NCI-H748 (cell line): ENCODE data around the gene LGR4.

Experiments
- DNase-seq: peaks from one replicate; lab custom pipeline; 2025; ENCODE audit not compliant: unreplicated experiment; lab: John Stamatoyannopoulos, UW

LGR4 gene

DNA sequence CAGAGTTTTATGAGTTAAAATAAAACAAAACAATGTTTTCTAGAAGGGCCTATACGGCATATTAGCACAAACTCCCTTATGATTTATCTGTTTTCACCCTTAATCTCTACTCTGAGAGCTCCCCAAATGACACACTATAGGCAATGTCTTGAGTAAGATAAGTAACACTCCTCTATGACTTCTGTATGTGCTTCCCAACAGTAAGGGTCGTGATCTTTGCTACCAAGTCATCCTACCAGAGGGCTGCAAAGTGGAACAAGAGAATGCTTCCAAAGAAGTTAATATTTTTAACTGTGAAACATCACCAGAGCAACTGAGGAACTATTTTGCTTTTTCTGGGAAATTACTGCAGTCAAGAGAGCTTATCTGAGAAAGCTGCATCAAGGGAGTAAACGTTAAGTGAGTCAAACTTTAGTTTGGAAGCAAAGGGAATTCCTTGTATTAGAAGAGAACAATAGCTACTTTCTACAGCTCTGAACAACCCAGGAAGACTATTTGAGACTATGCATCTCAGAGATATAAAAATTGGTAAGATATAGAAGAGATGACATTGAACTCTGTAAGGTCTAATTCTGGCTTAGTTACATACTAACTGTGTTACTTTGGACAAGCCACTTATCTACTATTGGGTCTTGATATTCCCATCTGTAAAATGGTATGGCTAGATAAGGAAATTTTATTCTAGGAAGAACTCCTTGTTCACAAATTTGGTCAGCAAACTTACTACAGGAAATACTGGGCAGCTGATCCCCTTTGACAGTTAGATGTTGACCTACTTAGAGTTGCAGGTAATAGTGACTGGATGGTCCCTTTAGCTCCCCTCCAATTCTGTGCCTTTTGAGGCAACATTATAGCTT is 65.9 kb downstream of the LGR4 start:
- no peak for DNase-seq

GRCh38 chr11:27405134-27405533 is 67.5 kb downstream of the LGR4 start:
- no peak for DNase-seq

DNA sequence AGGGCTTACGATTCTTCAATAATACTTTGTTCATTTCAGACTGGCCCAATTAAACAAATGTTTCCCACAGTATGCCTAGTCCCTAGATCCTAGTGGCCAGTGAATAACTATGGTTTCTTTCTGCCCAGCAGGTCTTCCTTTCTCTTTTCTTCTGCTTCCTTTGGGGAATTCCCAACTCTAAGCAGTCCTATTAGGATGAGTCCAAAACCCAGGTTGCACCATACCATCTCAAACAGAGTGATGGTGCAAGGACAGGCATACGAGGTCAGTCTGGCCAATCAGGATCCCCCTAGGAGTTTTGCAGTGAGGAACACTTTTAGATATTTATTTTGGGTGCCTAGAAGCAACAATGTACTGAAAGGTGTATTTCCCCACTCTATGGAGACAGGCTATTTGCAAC is 68.2 kb downstream of the LGR4 start:
- DNase-seq = no peak

GRCh38 chr11:27403195-27403594 is 69.4 kb downstream of the LGR4 start:
- DNase-seq = no peak

- DNase-seq = no peak
Measured at GRCh38 chr11:27402450-27402849, 70.1 kb downstream of the LGR4 start.

DNA sequence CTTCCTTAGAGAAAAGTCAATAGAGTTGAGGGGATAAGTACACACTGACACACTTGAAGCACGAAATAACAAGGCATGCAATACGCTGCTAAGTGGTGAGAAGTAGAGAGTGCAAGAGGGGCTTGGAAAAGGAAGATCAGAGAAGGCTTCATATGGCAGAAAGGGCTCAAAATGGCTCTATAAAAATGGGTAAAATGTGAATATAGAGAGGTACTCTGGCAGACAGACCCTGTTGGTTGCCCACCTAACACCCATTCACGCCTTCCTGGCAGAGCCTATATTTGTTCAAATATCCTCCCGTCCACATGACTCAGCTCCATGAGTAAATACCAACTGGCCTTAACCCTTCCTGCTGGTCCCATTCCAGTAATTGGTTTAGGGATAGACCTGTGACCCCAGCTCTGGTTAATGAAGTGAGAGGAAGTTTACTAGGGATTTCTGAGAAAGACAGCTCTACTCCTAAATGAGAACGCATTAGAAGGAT is 70.7 kb downstream of the LGR4 start:
- no peak for DNase-seq

GRCh38 chr11:27401280-27401832 is 71.2 kb downstream of the LGR4 start:
- no peak for DNase-seq

DNA sequence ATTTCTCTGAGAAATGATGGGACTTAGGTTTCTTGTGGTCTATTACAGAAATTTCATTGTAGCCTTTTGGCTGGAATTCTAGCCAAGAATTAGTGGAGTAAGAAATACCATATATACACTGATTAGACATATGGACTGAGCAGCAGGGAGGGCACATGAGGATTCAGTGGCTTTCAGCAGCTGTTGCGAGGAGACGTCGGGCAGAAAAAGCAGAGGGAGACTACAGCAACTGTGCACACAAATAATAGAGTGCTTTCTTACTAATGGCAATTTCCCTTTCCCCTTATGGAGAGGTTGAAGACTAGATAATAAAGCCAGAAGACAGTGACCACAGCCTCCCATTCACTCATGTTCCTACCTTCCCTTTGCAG is 74.2 kb downstream of the LGR4 start:
- no peak for DNase-seq

DNA sequence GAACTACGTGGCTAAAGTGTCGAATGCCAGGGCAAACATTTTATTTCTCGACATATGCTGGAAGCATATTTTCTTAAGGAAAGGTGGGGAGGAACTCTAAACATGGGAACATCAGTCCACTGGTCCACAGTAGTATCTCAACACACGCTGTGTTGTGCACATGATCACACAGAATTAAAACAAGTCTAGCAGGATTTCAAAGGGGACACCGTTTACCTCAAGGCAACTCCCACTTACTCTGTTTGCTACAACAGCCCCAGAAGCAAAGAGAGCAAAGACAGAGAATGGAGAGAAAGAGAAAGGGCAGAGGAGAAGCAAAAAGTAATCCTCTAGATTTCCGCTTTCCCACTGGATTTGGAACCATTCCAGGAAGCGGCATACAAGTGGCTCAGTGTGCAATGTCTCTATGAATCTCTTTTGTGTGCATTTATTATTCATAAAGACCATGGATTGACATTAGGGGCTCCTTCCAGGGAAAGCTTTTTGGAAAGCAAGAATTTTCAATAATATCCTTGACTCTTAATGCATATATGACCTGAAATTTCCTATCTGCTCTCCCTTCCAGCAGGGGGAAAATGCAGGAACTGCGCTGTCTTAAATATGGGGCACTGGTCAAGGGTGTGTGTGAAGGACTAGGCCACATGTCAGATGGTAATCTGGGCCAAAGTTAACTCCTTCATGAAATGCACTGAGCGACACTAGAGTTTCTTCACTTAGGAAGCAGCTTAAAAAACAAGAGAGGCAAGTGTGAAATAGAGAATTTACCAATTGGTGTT is 74.8 kb downstream of the LGR4 start:
- DNase-seq = peak; percentile 59

- no peak for DNase-seq
Measured at GRCh38 chr11:27396259-27396839, 76.2 kb downstream of the LGR4 start.

- DNase-seq = peak; percentile 94
Measured at GRCh38 chr11:27395556-27396258, 76.9 kb downstream of the LGR4 start.

- DNase-seq = peak; percentile 57
Measured at GRCh38 chr11:27394781-27395228, 77.8 kb downstream of the LGR4 start.

DNA sequence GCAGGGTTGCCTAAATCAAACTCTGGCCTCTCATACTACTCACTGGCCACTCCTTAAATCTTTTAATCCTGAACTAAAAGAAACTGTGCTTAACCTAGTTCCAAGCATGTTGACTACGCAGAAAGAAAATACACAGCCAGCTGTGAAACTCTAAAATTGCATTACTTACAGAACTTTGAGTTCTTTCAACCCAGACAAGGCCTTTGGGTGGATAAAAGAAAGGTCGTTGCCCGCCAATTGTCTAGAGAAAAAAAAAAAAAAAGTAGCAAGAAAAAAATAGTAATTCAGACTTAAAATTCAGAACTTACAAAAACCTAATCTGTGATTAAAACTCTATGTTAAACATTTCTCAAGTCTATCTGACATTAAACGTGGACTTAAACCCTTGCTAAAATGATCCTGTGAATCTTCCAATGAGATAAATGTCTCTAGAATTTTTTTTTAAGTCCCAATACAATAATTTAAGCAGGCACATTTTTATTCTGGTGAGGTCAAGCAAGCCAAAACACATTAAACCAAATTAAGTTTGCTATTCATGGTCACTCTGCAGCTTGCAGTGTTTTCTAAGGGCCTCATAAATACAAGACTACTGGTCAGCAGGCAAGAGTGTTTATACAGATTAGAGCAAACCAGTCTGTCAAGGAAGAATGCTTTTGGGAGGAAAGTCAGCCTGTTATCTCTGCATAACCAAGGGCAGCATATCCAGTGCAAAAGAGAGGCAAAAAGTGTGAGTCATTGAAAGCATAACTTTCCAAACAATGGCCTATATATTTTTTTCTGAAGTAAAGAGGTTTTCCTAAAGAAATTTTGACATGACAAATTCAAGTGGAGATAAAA is 80.1 kb downstream of the LGR4 start:
- DNase-seq = peak; percentile 20

- DNase-seq = no peak
Measured at GRCh38 chr11:27391331-27392015, 81.1 kb downstream of the LGR4 start.

DNA sequence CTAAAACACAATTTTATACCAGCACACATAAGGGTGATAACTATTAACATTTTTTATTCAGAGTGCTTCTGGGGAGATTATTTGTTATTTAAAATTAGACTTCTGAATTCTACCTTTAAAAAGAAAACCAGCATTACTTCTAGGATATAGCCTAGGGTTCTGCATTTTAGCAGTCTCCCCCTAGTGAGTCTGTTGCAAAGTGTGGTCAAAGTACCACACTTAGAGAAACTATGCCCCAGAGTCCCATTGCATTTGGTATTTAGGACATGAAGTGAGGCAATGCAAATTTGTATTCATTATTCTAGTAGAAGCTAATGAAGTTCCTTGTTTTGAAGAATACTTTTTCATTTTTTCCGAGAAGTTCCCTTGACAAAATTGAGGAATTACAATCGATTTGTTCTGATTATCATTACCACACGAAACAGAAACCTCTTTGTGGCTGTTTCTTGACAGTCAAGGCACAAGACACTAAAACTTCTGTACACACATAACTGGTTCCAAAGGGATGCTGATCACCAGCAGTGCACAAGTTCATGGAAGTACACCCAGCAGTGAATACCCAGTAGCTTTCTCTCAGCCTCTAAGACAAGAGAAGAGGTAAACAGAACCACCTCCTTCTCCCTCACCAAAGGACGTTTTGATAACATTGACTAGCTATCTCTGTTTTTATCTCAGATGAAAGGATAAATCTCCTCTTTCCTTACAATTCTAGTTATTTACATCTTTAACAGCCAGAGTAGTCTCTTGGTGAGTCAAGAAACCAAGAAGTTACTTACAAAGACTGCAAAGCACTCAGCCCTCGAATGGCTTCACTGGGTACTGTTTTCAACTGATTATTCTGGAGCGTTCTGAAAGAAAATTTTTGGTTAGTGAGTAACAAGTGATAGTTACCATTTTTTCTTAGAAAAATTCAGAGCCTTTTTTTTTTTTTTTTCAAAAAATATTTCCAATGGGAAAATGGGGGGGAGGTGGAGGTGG is 82.0 kb downstream of the LGR4 start:
- no peak for DNase-seq

DNA sequence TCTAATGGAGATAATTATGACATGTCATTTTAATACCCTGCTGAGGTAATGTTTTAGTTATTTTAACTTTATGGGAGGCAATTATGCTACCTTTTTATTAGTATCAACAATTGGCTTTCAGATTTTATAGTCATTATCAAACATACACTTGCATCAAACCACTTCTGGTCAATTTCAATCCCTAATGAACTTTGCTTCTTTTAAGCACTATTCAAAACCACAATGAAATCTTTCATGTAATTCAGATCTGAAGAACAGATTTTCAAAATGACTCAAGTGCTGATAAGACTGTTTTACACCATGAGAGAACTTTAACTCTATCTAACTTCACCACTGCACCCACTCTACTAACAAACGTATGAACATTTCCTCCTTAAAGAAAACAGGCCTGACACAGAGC is 83.7 kb downstream of the LGR4 start:
- DNase-seq = no peak

GRCh38 chr11:27388001-27388400 is 84.6 kb downstream of the LGR4 start:
- no peak for DNase-seq

DNA sequence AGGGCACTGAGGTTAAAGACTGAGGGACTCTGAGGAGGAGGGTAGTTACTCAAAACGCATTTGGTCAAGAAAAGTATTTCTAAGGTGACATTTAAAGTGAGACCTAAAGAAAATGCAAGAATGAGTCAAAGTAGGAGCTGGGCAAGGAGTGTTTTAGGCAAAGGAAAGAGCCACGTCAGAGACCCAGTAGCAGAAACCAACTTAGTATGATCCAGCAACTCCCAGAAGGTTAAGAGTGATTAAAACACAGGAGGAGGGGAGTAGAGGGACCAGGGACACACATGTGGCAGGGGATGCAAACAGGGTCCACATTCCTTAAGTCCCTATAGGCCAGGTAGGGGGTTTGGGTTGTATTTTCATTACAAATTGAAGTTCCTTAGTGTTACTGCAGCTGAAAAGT is 85.2 kb downstream of the LGR4 start:
- DNase-seq = no peak
